ENCODE measurements around the gene CASTOR2.
"Not testable (repeated sequence)": the region's sequence is repeated elsewhere in the genome, so short reads cannot be mapped to it uniquely, and the experiment has no call there.

CASTOR2 gene

DNA sequence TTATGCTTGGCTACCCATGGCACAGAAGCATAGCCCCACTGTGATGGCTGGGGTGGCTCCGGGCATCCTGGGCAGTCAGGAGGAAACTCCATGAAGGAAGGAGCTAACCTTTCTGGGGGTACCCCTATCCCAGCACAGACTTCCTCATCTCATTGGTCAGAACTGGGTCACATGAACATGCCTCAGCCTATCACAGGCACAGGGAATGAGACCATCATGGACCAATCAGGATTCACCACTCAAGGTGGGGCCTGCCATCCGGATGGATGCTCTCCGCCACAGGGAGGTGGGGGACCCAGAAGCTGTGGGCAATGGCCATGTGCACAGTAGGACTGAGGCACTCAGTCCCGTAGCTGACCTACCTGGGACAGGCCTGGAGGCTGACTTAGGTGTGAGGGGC is 6.9 kb downstream of the CASTOR2 start:
- not testable (repeated sequence) for H3K27me3 Mint-ChIP-seq (ENCODE audit: low read depth); H3K36me3 Mint-ChIP-seq (ENCODE audit: low read depth); H3K27ac Mint-ChIP-seq; H3K9me3 Mint-ChIP-seq; H3K4me1 Mint-ChIP-seq (ENCODE audit: low read depth); H3K4me3 Mint-ChIP-seq

DNA sequence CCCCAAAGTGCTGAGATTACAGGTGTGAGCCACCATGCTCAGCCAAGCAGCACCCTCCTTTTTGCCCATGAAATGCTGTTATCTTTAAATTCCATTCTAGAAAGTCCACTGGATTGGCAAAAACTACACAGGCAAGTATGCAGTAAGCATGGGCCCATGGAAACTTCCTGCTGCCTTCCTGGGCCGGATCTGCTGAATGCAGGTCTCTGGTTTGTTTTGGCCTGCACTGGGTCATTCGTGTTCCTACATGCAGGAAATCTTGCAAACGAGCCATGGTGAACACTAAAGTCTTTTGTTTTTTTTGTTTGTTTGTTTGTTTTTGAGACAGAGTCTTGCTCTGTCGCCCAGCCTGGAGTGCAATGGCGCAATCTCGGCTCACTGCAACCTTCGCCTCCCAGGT is 7.9 kb downstream of the CASTOR2 start:
- H3K4me3 Mint-ChIP-seq; H3K9me3 Mint-ChIP-seq; H3K27me3 Mint-ChIP-seq (ENCODE audit: low read depth); H3K36me3 Mint-ChIP-seq (ENCODE audit: low read depth); H3K27ac Mint-ChIP-seq; H3K4me1 Mint-ChIP-seq (ENCODE audit: low read depth): not testable (repeated sequence)

DNA sequence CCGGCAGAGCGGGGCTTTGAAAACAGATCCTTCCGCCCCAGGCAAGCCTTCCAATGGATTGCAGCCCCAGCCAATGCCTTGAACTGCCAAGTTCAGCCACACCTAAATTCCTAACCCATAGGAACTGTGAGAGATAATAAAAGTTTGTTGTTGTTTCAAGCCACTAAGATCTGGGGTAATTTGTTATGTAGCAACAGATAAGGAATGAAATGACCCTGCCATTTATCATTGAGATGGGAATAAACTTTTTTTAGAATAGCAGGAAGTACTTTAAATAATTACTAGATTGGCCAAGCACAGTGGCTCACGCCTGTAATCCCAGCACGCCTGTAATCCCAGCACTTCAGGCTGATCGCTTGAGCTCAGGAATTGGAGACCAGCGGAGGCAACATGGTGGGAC is 11.5 kb downstream of the CASTOR2 start:
- H3K27ac Mint-ChIP-seq; H3K4me1 Mint-ChIP-seq (ENCODE audit: low read depth); H3K27me3 Mint-ChIP-seq (ENCODE audit: low read depth); H3K4me3 Mint-ChIP-seq; H3K36me3 Mint-ChIP-seq (ENCODE audit: low read depth); H3K9me3 Mint-ChIP-seq: not testable (repeated sequence)

DNA sequence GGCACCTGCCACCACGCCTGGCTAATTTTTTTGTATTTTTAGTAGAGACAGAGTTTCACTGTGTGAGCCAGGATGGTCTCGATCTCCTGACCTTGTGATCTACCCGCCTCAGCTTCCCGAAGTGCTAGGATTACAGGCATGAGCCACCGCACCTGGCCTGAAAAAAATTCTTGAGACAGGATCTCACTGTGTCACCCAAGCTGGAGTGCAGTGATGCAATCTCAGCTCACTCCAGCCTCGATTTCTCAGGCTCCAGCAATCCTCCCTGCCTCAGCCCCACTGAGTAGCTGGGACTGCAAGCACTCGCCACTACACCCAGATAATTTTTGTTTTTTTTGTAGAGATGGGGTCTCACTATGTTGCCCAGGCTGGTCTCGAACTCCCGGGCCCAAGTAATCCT is 13.0 kb downstream of the CASTOR2 start:
- H3K4me1 Mint-ChIP-seq (ENCODE audit: low read depth); H3K4me3 Mint-ChIP-seq; H3K27me3 Mint-ChIP-seq (ENCODE audit: low read depth); H3K9me3 Mint-ChIP-seq; H3K27ac Mint-ChIP-seq; H3K36me3 Mint-ChIP-seq (ENCODE audit: low read depth): not testable (repeated sequence)

DNA sequence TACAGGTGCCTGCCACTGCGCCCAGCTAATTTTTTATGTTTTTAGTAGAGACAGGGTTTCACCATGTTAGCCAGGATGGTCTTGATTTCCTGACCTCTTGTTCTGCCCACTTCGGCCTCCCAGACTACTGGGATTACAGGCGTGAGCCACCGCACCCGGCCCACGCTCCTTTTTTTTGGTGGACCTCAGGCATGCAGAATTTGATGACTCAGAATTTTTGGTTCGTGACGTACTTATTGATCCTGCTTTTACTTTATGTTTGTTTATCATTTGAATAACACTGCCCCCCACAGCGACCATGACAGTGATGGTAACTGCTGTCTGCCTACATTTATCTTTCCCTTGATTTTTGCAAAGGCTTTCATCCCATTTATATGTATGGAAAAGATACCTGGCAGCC is 23.9 kb downstream of the CASTOR2 start:
- H3K36me3 Mint-ChIP-seq (ENCODE audit: low read depth); H3K4me1 Mint-ChIP-seq (ENCODE audit: low read depth); H3K9me3 Mint-ChIP-seq; H3K4me3 Mint-ChIP-seq; H3K27me3 Mint-ChIP-seq (ENCODE audit: low read depth); H3K27ac Mint-ChIP-seq: not testable (repeated sequence)

DNA sequence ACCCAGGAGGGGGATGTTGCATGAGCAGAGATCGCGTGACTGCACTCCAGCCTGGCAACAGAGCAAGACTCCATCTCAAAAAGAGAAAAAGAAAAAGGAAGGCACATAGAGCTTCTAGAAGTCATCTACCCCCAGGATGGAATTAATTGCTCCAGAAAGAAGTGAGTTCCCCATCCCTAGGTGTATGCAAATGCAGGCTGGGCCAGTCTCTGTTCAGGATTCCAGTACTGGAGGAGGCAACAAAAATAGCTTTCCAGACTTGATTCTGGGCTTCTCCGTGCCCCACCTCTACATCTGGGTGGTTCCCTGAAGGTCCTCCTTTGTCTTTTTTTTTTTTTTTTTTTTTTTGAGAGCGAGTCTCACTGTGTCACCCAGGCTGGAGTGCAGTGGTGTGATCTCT is 28.6 kb downstream of the CASTOR2 start:
- H3K36me3 Mint-ChIP-seq (ENCODE audit: low read depth) = no peaks in the 10 kb centered on the region
- H3K27ac Mint-ChIP-seq = no peak overlapping the region
- no peaks in the 10 kb centered on the region for H3K9me3 Mint-ChIP-seq
- no peak overlapping the region for H3K4me3 Mint-ChIP-seq
- H3K4me1 Mint-ChIP-seq (ENCODE audit: low read depth) = no peaks in the 10 kb centered on the region
- no peaks in the 10 kb centered on the region for H3K27me3 Mint-ChIP-seq (ENCODE audit: low read depth)

DNA sequence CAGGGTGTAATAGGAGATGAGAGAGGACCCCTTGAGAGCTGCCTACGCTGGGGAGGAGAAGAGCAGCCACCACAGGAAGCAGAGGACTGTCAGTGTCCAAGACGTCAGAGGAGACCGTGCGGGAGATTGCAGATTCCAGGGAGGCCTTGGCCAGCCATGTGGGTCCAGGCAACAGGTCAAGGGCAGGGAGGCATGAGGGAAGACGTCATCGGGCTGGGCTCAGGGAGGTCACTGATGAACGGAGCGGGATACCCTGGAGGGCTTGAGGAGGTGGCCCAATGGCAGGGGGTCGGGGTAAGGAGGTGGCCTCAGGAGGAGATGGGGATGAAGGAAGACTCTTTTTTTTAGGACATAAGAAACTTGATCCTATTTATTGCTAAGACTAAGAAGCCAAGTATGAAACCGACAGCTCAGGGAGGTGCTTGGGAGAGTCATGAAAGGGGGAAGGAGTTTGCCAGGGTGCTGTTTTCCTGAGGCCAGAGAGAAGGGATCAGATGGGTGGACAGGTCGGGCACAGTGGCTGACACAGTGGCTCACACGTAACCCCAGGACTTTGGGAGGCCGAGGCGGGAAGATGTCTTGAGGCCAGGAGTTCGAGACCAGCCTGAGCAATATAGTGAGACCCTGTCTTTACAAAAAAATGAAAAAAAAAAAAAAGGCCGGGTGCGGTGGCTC is 30.5 kb downstream of the CASTOR2 start:
- H3K4me1 Mint-ChIP-seq (ENCODE audit: low read depth); H3K4me3 Mint-ChIP-seq; H3K27me3 Mint-ChIP-seq (ENCODE audit: low read depth); H3K27ac Mint-ChIP-seq; H3K36me3 Mint-ChIP-seq (ENCODE audit: low read depth); H3K9me3 Mint-ChIP-seq: not testable (repeated sequence)

DNA sequence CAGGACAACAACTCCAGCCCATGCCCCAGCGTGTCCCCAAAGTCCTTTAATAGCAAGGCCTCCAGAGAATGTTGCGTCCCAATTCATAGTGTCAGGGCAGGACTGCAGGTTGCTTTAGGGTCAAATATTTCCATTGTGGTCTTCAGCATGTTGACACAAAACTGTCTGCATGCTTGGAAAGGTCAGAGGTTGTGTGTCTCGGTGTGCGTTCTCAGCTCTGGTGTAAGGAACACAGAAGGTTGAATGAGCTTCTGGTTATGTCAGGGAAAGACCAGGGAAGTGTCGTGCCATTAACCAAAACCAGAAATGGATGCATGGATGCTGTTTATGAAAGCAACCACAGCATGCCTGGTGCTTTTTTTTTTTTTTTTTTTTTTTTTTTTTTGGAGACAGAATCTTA is 31.9 kb downstream of the CASTOR2 start:
- not testable (repeated sequence) for H3K4me3 Mint-ChIP-seq; H3K27me3 Mint-ChIP-seq (ENCODE audit: low read depth); H3K36me3 Mint-ChIP-seq (ENCODE audit: low read depth); H3K27ac Mint-ChIP-seq; H3K9me3 Mint-ChIP-seq; H3K4me1 Mint-ChIP-seq (ENCODE audit: low read depth)

DNA sequence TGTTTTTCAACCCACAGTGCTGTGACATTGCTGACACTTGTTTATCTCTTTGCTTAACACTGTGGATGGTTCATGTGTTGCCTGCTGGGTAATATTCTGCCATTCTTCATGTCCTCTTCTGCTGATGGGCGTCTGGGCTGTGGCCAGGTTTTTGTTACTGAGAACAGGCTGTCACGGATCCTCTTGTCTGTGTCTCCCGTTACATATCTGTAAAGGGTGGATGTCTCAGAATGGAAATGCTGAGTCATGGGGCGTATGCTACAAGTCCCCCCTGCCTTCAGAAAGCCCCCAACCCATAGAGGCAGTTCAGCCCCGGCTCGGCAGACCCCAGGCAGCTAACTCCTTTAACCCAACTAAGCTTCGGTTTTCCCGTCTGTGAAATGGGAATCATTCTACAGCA is 33.3 kb downstream of the CASTOR2 start:
- not testable (repeated sequence) for H3K4me1 Mint-ChIP-seq (ENCODE audit: low read depth); H3K36me3 Mint-ChIP-seq (ENCODE audit: low read depth); H3K4me3 Mint-ChIP-seq; H3K9me3 Mint-ChIP-seq; H3K27ac Mint-ChIP-seq; H3K27me3 Mint-ChIP-seq (ENCODE audit: low read depth)

DNA sequence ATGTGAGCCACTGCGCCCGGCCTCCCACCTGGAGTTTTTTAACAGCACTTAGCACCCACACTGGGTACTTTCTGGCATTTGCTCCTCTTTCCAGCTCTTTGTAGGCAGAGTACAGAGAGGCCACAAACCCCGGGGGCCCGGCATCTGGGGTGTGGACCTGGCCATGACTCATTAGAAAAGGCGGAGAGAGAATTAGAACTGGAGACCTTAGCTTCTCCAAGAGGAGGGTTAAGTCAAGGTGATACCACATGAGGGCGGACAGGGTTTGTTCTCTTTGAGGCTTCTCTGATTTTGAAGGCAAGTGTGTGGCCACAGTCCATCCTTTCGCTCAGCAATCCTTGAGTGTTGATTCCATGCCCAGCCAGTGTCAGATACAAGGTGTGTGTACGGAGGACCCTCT is 36.9 kb downstream of the CASTOR2 start:
- not testable (repeated sequence) for H3K36me3 Mint-ChIP-seq (ENCODE audit: low read depth); H3K27me3 Mint-ChIP-seq (ENCODE audit: low read depth); H3K27ac Mint-ChIP-seq; H3K9me3 Mint-ChIP-seq; H3K4me1 Mint-ChIP-seq (ENCODE audit: low read depth); H3K4me3 Mint-ChIP-seq

DNA sequence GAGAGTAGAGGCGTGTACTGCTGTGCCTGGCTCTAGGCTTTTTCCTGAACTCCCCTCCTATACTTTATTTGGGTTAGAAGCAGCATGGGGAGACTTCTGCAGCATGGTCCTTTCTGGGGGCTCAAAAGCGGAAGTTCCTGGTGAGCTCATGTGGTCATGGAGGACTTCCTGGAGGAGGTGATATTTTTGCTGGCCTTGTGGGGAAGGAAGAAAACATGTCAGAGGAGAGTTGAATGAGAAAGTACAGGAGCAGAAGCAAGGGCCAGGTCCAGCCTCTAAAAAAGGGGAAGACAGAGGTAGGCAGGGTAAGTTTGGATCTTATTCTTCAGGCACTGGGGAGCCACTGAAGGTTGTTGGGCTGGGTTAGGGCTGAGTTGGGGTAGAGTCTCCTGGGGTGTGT is 45.5 kb downstream of the CASTOR2 start:
- no peaks in the 10 kb centered on the region for H3K4me1 Mint-ChIP-seq (ENCODE audit: low read depth)
- no peaks in the 10 kb centered on the region for H3K36me3 Mint-ChIP-seq (ENCODE audit: low read depth)
- H3K9me3 Mint-ChIP-seq = no peaks in the 10 kb centered on the region
- H3K27me3 Mint-ChIP-seq (ENCODE audit: low read depth) = no peaks in the 10 kb centered on the region
- no peak overlapping the region for H3K27ac Mint-ChIP-seq
- no peak overlapping the region for H3K4me3 Mint-ChIP-seq

DNA sequence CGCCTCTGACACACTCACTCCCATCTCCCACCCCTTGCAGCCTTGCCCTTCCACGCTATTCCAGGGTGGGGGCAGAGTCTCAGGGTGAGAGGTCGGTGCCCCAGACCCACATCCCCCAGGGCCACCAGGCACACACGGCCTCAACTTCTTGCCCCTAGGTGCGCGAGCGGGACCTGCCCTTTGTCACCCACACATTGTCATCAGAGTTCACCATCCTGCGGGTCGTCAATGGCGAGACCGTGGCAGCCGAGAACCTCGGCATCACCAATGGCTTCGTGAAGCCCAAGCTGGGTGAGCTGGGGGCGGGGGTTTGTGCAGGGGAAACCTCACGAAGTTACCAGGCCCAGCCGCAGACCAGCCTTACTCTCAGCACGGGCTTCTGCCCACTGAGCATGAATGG is 53.3 kb downstream of the CASTOR2 start:
- H3K4me1 Mint-ChIP-seq (ENCODE audit: low read depth) = no peaks in the 10 kb centered on the region
- no peaks in the 10 kb centered on the region for H3K36me3 Mint-ChIP-seq (ENCODE audit: low read depth)
- H3K27me3 Mint-ChIP-seq (ENCODE audit: low read depth) = no peaks in the 10 kb centered on the region
- H3K27ac Mint-ChIP-seq = no peak overlapping the region
- H3K9me3 Mint-ChIP-seq = no peaks in the 10 kb centered on the region
- H3K4me3 Mint-ChIP-seq = no peak overlapping the region

DNA sequence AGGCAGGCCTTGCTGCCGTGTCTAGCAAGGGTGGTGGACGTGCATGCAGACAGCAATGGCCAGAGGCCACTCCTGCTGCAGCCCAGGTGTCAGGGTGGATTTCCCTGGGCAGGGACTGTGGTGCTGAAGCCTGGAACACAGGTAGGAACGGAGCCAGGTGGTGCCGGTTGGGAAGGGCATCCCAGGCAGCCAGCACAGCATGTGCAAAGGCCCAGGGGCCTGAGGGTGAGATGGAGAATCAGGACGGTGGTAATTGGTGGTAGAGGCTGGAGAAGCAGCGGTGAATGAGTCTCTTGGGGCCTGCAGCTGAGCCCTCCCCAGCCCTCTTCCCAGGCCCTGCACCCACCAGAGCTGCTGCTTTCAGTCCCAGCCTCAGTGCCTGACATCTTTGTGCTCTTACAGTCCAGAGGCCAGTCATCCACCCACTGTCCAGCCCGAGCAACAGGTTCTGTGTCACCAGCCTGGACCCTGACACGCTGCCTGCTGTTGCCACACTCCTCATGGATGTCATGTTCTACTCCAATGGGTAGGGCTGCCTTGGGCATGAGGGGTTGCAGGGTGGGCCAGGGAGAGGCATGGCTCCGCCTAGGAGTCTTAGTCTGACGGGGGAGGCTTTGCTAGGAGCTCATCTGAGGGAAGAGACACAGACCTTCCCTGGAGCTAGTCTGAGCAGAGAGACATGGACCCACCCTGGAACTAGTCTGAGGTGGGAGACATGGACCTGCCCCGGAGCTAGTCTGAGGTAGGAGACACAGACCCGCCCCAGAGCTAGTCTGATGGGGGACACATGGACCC is 54.3 kb downstream of the CASTOR2 start:
- no peaks in the 10 kb centered on the region for H3K36me3 Mint-ChIP-seq (ENCODE audit: low read depth)
- no peaks in the 10 kb centered on the region for H3K4me1 Mint-ChIP-seq (ENCODE audit: low read depth)
- H3K27ac Mint-ChIP-seq = no peak overlapping the region
- H3K4me3 Mint-ChIP-seq = no peak overlapping the region
- no peaks in the 10 kb centered on the region for H3K9me3 Mint-ChIP-seq
- H3K27me3 Mint-ChIP-seq (ENCODE audit: low read depth) = no peaks in the 10 kb centered on the region

DNA sequence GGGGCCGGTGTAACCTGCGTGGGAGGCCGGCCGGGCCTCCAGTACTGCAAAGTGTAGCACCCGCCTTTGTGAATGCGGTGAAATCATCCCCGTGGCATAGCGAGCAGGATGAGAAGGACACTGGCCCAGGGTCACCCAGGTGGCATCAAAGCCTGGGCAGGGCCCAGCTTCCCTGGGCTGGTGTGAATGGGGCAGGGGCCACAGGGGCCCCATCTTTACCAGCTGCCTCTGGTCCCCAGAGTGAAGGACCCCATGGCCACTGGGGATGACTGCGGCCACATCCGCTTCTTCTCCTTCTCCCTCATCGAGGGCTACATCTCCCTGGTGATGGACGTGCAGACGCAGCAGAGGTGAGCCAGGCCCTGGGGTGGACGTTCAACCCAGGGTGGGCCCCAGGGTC is 55.3 kb downstream of the CASTOR2 start:
- no peaks in the 10 kb centered on the region for H3K4me1 Mint-ChIP-seq (ENCODE audit: low read depth)
- H3K9me3 Mint-ChIP-seq = no peaks in the 10 kb centered on the region
- no peaks in the 10 kb centered on the region for H3K27me3 Mint-ChIP-seq (ENCODE audit: low read depth)
- H3K4me3 Mint-ChIP-seq = no peak overlapping the region
- H3K27ac Mint-ChIP-seq = no peak overlapping the region
- no peaks in the 10 kb centered on the region for H3K36me3 Mint-ChIP-seq (ENCODE audit: low read depth)

DNA sequence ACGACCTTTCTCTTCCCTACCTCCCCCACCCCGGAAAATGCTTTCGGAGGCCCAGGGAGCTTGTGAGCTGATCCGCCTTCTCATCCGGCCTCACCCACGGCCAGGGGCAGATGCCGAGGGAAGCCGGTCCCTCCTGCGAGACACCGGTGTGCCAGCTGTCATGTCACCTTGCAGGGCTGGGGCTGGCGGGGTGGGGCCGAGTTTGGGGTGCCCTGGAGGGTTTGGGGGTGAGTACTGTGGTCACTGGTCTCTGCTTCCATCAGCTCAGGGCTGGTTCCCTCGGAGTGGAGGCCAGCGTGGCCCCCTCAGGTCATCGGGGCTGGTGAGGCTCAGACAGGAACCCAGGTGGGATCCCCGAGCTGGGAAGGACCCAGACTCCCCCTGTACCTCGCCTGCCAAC is 60.4 kb downstream of the CASTOR2 start:
- Mint-ChIP-seq H3K27ac (no peak overlapping the region), H3K36me3 (ENCODE audit: low read depth) (no peaks in the 10 kb centered on the region), H3K27me3 (ENCODE audit: low read depth) (no peaks in the 10 kb centered on the region), H3K4me3 (no peak overlapping the region), H3K4me1 (ENCODE audit: low read depth) (no peaks in the 10 kb centered on the region), H3K9me3 (no peaks in the 10 kb centered on the region)

DNA sequence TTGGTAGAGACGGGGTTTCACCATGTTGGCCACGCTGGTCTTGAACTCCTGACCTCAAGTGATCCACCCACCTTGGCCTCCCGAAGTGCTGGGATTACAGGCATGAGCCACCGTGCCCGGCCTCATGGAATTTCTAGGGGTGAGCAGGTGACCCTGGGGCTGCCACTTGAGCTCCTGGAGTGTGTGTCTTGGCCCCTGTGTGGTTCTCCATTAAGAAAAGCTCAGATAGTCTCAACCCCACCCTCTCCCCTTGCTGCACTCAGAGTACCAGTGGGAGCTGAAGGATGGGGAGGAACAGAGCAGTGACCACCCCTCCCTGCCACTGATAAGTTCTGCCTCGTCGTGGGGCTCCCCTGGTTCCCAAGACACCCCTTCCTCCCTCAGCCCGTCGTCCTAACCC is 63.8 kb downstream of the CASTOR2 start:
- Mint-ChIP-seq H3K4me1 (ENCODE audit: low read depth) (no peaks in the 10 kb centered on the region), H3K4me3 (no peak overlapping the region)

More for the DNA sequence above, 63.8 kb downstream of the CASTOR2 start:
- H3K27ac Mint-ChIP-seq = no peak overlapping the region
- H3K36me3 Mint-ChIP-seq (ENCODE audit: low read depth) = no peaks in the 10 kb centered on the region
- H3K9me3 Mint-ChIP-seq = no peaks in the 10 kb centered on the region
- H3K27me3 Mint-ChIP-seq (ENCODE audit: low read depth) = no peaks in the 10 kb centered on the region

Measured in T-helper 1 cell treated with Interleukin-12 subunit alpha and Interleukin-12 subunit beta and Interleukin-4 antibody, amounts not matched to agents 30 μg/mL and 1 μg/mL, for 36 hours (primary cell).